Measurements from ENCODE around the gene CTIF. TPM values are rescaled to one million over a fixed set of nuclear protein-coding genes. Genes with fewer than 3 reads are reported as not detected.

CTIF gene
- polyA plus RNA-seq, 3 donors, result 0.38 to 8.7 (median 1.2) TPM

- Mint-ChIP-seq H3K27me3 (ENCODE audit: low read depth in 3 of 3) (peaks cover 0 to 2% (median 2%) of the 10 kb centered on the region in 3 donors), H3K4me1 (peaks cover 23% of the 10 kb centered on the region), H3K4me3 (no peak overlapping the region), H3K9me3 (peaks cover 0 to 3% (median 0%) of the 10 kb centered on the region in 7 donors), H3K36me3 (peaks cover 33 to 43% of the 10 kb centered on the region in 2 donors), H3K27ac (peak overlapping the region in 1 of 7 donors; percentile 35)
- H3K9me3 ChIP-seq (replicated peaks in 1 of 2; ENCODE audit: control insufficient read depth in 1 of 2, insufficient read depth in 1 of 2, low read length in 2 of 2), result no peaks in the 10 kb centered on the region
- no peaks in the 10 kb centered on the region for H3K79me2 ChIP-seq (ENCODE audit: insufficient read depth, low read length)
- H3K4me2 ChIP-seq (replicated peaks; ENCODE audit: extremely low read depth, low read length, poor library complexity, severe bottlenecking), result no peak overlapping the region
- TF ChIP-seq CTCF (IDR thresholded peaks at IDR 0.05), result no peak
- intact Hi-C loops (cut with micrococcal nuclease), result no loop called here
- H3K27ac ChIP-seq (ENCODE audit: low read depth in 1 of 2, low read length in 2 of 2), result no peak overlapping the region
- WGBS (ENCODE audit: insufficient coverage), result 95% methylated on average over 13 of the region's 13 CpGs
- H4K20me1 ChIP-seq (ENCODE audit: insufficient read depth, low read length), result no peaks in the 10 kb centered on the region
- H3K36me3 ChIP-seq (replicated peaks in 1 of 2; ENCODE audit: control insufficient read depth in 1 of 2, insufficient read depth in 2 of 2, low read length in 2 of 2), result peaks cover 0 to 25% of the 10 kb centered on the region in 2 donors
- peaks cover 7 to 12% of the 10 kb centered on the region in 2 donors for H3K4me1 ChIP-seq (ENCODE audit: control insufficient read depth in 1 of 2, insufficient read depth in 2 of 2, low read length in 2 of 2)
- DNase-seq, result no peak
- no peak overlapping the region for H3K4me3 ChIP-seq (replicated peaks in 1 of 3; ENCODE audit: low read depth in 2 of 3, low read length in 3 of 3)
- no peaks in the 10 kb centered on the region for H3K27me3 ChIP-seq (ENCODE audit: control insufficient read depth in 2 of 2, insufficient read depth in 2 of 2, low read length in 2 of 2)
- H2AFZ ChIP-seq (ENCODE audit: insufficient read depth, low read depth, low read length, poor library complexity, severe bottlenecking), result no peak overlapping the region
- no peak overlapping the region for H3K9ac ChIP-seq (ENCODE audit: insufficient read depth, low read length, poor library complexity, severe bottlenecking)
Observed at GRCh38 chr18:48757906-48758305, 219.1 kb downstream of the CTIF start.

GRCh38 chr18:48761582-48761981, 222.8 kb downstream of the CTIF start:
- Mint-ChIP-seq H3K9me3 (peaks cover 0 to 3% (median 0%) of the 10 kb centered on the region in 7 donors), H3K27me3 (ENCODE audit: low read depth in 3 of 3) (peaks cover 0 to 2% (median 0%) of the 10 kb centered on the region in 3 donors), H3K4me3 (no peak overlapping the region), H3K27ac (no peak overlapping the region), H3K36me3 (peaks cover 54 to 59% of the 10 kb centered on the region in 2 donors), H3K4me1 (peaks cover 17% of the 10 kb centered on the region)
- no peaks in the 10 kb centered on the region for H3K79me2 ChIP-seq (ENCODE audit: insufficient read depth, low read length)
- peaks cover 7 to 12% of the 10 kb centered on the region in 2 donors for H3K4me1 ChIP-seq (ENCODE audit: control insufficient read depth in 1 of 2, insufficient read depth in 2 of 2, low read length in 2 of 2)
- WGBS (ENCODE audit: insufficient coverage), result over 99% methylated on average over 17 of the region's 19 CpGs
- no peaks in the 10 kb centered on the region for H3K9me3 ChIP-seq (replicated peaks in 1 of 2; ENCODE audit: control insufficient read depth in 1 of 2, insufficient read depth in 1 of 2, low read length in 2 of 2)
- no peaks in the 10 kb centered on the region for H4K20me1 ChIP-seq (ENCODE audit: insufficient read depth, low read length)
- no peak overlapping the region for H2AFZ ChIP-seq (ENCODE audit: insufficient read depth, low read depth, low read length, poor library complexity, severe bottlenecking)
- no peak overlapping the region for H3K27ac ChIP-seq (ENCODE audit: low read depth in 1 of 2, low read length in 2 of 2)
- no peak overlapping the region for H3K4me2 ChIP-seq (replicated peaks; ENCODE audit: extremely low read depth, low read length, poor library complexity, severe bottlenecking)
- intact Hi-C loops (cut with micrococcal nuclease), result loop anchor here (5.0 to 10.0 kb wide), 2 partner anchors 57 to 74 kb away; no protein-coding TSS in a partner anchor
- no peak overlapping the region for H3K9ac ChIP-seq (ENCODE audit: insufficient read depth, low read length, poor library complexity, severe bottlenecking)
- H3K27me3 ChIP-seq (ENCODE audit: control insufficient read depth in 2 of 2, insufficient read depth in 2 of 2, low read length in 2 of 2), result no peaks in the 10 kb centered on the region
- peaks cover 0 to 50% of the 10 kb centered on the region in 2 donors for H3K36me3 ChIP-seq (replicated peaks in 1 of 2; ENCODE audit: control insufficient read depth in 1 of 2, insufficient read depth in 2 of 2, low read length in 2 of 2)
- H3K4me3 ChIP-seq (replicated peaks in 1 of 3; ENCODE audit: low read depth in 2 of 3, low read length in 3 of 3), result no peak overlapping the region
- DNase-seq, result no peak
- TF ChIP-seq CTCF (IDR thresholded peaks at IDR 0.05), result no peak
